Breast epithelium (tissue), 4 donors: Measurements from ENCODE around the gene LDLRAD4. TPM values are rescaled to one million over a fixed set of nuclear protein-coding genes. Genes with fewer than 3 reads are reported as not detected.

ENCODE experiments used
- DNase-seq, 2 donors: peaks; one replicate each; pipeline ENCODE4 v3.0.0-alpha.2; 2019; ENCODE audit warnings: low spot score in 2 of 2
- H3K27ac ChIP-seq, 2 donors: fragments of 200-600 bp; sonication (generic) in 1 of 2; one replicate each; pipeline ENCODE4 v1.5.1; 2016 to 2019; ENCODE audit warnings: mild to moderate bottlenecking in 1 of 2
- H3K27me3 ChIP-seq, 2 donors: fragments of 200-600 bp; sonication (generic) in 1 of 2; one replicate each; pipeline versions ENCODE4 v1.5.1 to v1.6.0; 2017 to 2019; ENCODE audit warnings: control low read depth in 1 of 2, mild to moderate bottlenecking in 1 of 2
- H3K36me3 ChIP-seq: fragments of 200-600 bp; one replicate; pipeline ENCODE4 v1.5.1; 2019
- H3K4me1 ChIP-seq, 2 donors: fragments of 200-600 bp; sonication (generic); one replicate each; pipeline ENCODE4 v1.5.1; 2016 to 2019; ENCODE audit warnings: control low read depth in 1 of 2
- H3K4me3 ChIP-seq, 3 donors: fragments of 200-600 bp; sonication (generic); 1 replicate in 2 of 3; 2 replicates in 1 of 3; pipeline ENCODE4 v1.5.1; 2016 to 2019; ENCODE audit warnings: mild to moderate bottlenecking in 3 of 3, moderate library complexity in 2 of 3
- H3K9me3 ChIP-seq, 2 donors: fragments of 200-600 bp; sonication (generic) in 1 of 2; one replicate each; pipeline ENCODE4 v1.5.1; 2016 to 2019; ENCODE audit warnings: control low read depth in 1 of 2
- POLR2A ChIP-seq: fragments of 450-650 bp; IDR thresholded peaks from one replicate; pipeline ENCODE4 v1.6.1; 2016; ENCODE audit warnings: antibody characterized with exemption, mild to moderate bottlenecking, moderate library complexity
- POLR2AphosphoS5 ChIP-seq, 3 donors: sonication (generic); formaldehyde crosslinking; IDR thresholded peaks; one replicate each; pipeline ENCODE4 v1.6.1; 2017; ENCODE audit warnings: antibody characterized with exemption in 3 of 3
- intact Hi-C: fragments of 100-400 bp; cut with DNase I; formaldehyde crosslinking; loops from one replicate; pipeline ENCODE4 v1.15.1; 2023; ENCODE audit warnings: low total_unique reads
- total RNA-seq, 3 donors: library from RNA; depleted of rRNA; stranded (reverse); fragments of >200 nt; gene quantifications; one replicate each; pipeline ENCODE4 v1.1.0, GENCODE V29; 2016
- TF ChIP-seq, protein P1 (sequence below), 3 donors: fragments of 450-650 bp; IDR thresholded peaks; one replicate each; pipeline ENCODE4 v1.5.1; 2016 to 2017; ENCODE audit warnings: antibody characterized with exemption in 3 of 3, mild to moderate bottlenecking in 3 of 3, moderate library complexity in 3 of 3

The LDLRAD4 gene
- total RNA-seq, 3 donors from 2014 or later: 28.5 to 94.3 (median 42.9) TPM

- intact Hi-C loops: no loop called here
- TF ChIP-seq, protein P1, sequence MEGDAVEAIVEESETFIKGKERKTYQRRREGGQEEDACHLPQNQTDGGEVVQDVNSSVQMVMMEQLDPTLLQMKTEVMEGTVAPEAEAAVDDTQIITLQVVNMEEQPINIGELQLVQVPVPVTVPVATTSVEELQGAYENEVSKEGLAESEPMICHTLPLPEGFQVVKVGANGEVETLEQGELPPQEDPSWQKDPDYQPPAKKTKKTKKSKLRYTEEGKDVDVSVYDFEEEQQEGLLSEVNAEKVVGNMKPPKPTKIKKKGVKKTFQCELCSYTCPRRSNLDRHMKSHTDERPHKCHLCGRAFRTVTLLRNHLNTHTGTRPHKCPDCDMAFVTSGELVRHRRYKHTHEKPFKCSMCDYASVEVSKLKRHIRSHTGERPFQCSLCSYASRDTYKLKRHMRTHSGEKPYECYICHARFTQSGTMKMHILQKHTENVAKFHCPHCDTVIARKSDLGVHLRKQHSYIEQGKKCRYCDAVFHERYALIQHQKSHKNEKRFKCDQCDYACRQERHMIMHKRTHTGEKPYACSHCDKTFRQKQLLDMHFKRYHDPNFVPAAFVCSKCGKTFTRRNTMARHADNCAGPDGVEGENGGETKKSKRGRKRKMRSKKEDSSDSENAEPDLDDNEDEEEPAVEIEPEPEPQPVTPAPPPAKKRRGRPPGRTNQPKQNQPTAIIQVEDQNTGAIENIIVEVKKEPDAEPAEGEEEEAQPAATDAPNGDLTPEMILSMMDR (IDR thresholded peaks at IDR 0.05): no peak
- TF ChIP-seq POLR2AphosphoS5 (IDR thresholded peaks at IDR 0.05) (no peak), POLR2A (no peak)
- Histone ChIP-seq H3K4me3 (no peak overlapping the region), H3K27ac (peak overlapping the region in 1 of 2 donors; percentile 34), H3K9me3 (no peaks in the 10 kb centered on the region), H3K4me1 (peaks cover 10 to 17% of the 10 kb centered on the region in 2 donors), H3K36me3 (no peaks in the 10 kb centered on the region), H3K27me3 (no peaks in the 10 kb centered on the region)
- no peak for DNase-seq
Observed at GRCh38 chr18:13378150-13378549, 159.6 kb downstream of the LDLRAD4 start.

DNA sequence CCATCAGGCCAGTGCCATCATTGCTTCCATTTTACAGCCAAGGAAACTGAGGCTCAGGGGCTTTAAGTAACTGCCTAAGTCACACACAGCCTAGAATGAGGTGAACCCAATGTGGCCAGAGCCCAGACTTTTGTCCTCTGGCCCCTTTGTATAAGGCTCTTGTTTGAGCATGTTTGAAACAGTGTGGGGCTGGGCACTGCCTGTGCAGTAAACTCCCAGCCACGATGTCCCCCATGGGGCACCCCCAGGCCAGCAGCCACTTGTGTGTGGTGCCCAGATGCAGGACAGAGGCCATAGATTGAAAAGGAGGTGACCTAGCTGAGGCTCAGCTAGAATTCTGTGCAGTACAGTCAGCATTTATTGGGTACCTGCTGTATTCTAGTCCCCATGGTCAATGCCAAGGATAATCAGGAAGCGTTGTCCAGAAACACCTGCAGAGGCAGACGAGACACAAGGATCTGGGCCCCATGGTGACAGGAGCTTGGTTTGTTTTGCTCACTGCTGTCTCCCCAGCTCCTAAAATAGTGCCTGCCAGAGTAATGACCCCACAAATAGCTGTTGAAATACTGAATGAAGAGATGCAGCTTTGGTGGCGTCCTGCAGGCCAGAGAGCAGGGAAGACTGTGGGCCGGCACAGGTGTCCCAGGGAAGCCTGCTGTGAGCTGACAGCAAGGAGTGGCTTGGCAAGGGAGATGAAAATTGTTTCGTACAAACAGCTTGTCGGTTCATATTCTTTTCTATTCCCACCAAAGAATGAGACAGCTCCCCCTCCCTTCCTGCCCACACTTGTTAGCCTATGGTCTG, 160.7 kb downstream of the LDLRAD4 start:
- peaks cover 10 to 17% of the 10 kb centered on the region in 2 donors for H3K4me1 ChIP-seq
- H3K27me3 ChIP-seq: no peaks in the 10 kb centered on the region
- peak overlapping the region; percentile 80 to 93 for H3K27ac ChIP-seq
- intact Hi-C loops: no loop called here
- peak overlapping the region in 1 of 3 donors; percentile 39 for H3K4me3 ChIP-seq
- H3K36me3 ChIP-seq: no peaks in the 10 kb centered on the region
- no peaks in the 10 kb centered on the region for H3K9me3 ChIP-seq
- no peak for TF ChIP-seq POLR2A
- TF ChIP-seq, protein P1 (IDR thresholded peaks at IDR 0.05): no peak
- no peak for TF ChIP-seq POLR2AphosphoS5 (IDR thresholded peaks at IDR 0.05)
- DNase-seq: peak in 1 of 2 donors; percentile 48

DNA sequence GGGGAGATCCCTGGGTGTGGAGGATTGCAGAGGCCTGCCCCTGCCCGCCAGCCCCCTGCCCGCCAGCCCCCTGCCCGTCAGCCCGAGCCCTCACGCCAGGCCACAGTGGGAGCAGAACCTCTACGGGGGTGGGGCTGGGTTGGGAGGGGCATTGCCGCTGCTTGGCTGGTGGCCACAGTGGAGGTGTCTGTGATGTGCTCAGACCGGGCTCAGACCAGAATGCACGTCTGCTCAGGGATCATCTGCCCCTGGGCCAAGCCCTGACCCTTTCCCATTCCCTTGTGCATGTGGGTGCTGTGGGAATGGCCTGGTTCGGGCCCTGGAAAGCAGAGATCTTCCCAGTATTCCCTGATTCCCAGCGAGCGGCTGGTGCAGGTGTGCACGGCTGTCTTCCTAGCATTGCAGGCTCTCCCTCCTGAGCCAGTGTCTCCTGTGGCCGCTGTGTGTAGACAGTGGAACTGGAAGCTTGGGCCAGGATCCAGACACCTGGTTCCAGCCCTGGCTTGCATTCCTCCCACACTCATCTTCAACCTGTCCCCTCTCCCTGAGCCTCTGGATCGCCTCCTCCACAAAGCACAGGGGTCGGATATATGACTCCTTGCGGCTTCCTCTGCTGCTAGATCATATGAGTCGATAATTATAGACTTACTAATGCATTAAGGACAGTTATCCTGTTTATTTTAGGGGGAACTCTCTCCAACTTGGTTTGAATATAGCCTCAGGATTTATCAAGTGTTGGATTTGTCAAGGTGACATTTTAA, 161.6 kb downstream of the LDLRAD4 start:
- H3K9me3 ChIP-seq: no peaks in the 10 kb centered on the region
- TF ChIP-seq POLR2AphosphoS5 (IDR thresholded peaks at IDR 0.05) (no peak), POLR2A (no peak)
- TF ChIP-seq, protein P1 (IDR thresholded peaks at IDR 0.05): no peak
- no peaks in the 10 kb centered on the region for H3K36me3 ChIP-seq
- H3K4me1 ChIP-seq: peaks cover 10% of the 10 kb centered on the region in 2 donors
- DNase-seq: no peak
- H3K4me3 ChIP-seq: peak overlapping the region in 1 of 3 donors; percentile 39
- peak overlapping the region; percentile 80 to 93 for H3K27ac ChIP-seq
- intact Hi-C loops: no loop called here
- H3K27me3 ChIP-seq: no peaks in the 10 kb centered on the region

DNA sequence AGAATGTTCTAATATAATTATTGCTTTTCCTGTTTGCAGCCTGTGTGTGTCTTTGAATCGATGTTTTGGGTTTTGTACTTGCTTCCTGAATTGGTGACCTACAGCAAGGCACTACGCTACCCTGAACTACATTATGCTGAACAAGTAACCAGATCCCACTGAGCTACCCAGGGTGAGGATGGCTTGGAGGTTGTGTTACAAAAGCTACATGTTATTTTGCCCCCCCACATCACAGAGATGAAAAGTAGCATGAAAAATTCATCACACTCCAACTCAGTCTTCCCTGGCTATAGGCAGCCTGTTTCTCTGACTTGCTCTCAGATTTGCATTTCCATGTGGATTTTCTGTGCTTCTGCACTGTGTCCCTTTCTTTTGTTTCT, 162.1 kb downstream of the LDLRAD4 start:
- Histone ChIP-seq H3K4me1 (peaks cover 10% of the 10 kb centered on the region in 2 donors), H3K27me3 (no peaks in the 10 kb centered on the region), H3K36me3 (no peaks in the 10 kb centered on the region), H3K9me3 (no peaks in the 10 kb centered on the region), H3K4me3 (no peak overlapping the region), H3K27ac (peak overlapping the region; percentile 80 to 93)
- TF ChIP-seq POLR2AphosphoS5 (IDR thresholded peaks at IDR 0.05) (no peak), POLR2A (no peak)
- intact Hi-C loops: no loop called here
- DNase-seq: no peak

GRCh38 chr18:13381331-13381730, 162.8 kb downstream of the LDLRAD4 start:
- Histone ChIP-seq H3K4me1 (peaks cover 10% of the 10 kb centered on the region in 2 donors), H3K4me3 (peak overlapping the region in 2 of 3 donors; percentile 34 to 63), H3K9me3 (no peaks in the 10 kb centered on the region), H3K27ac (peak overlapping the region; percentile 91 to 93), H3K27me3 (no peaks in the 10 kb centered on the region), H3K36me3 (no peaks in the 10 kb centered on the region)
- DNase-seq: peak in 1 of 2 donors; percentile 25
- no peak for TF ChIP-seq POLR2AphosphoS5 (IDR thresholded peaks at IDR 0.05)
- TF ChIP-seq POLR2A: no peak
- TF ChIP-seq, protein P1 (IDR thresholded peaks at IDR 0.05): no peak
- intact Hi-C loops: no loop called here
